MCF 10A (cell line): ENCODE results near the gene TAF4. TPM values are rescaled to one million over a fixed set of nuclear protein-coding genes. Genes with fewer than 3 reads are reported as not detected.

Source experiments
- BruUV-seq: library from RNA; stranded (reverse); fragments of 400-500 nt; replicated peaks from 2 replicates; lab custom pipeline; 2021; lab: Mats Ljungman, UMichigan
- CTCF ChIA-PET: fragments of 300-600 bp; sonication (Branson Sonifier 250); formaldehyde crosslinking; extraction: SDS; loops from one replicate; lab custom pipeline; 2021; ENCODE audit warnings: antibody characterized with exemption, inconsistent platforms; lab: Yijun Ruan, JAX
- POLR2A ChIA-PET: fragments of 300-600, 350-650 bp; sonication (Branson Sonifier 250); formaldehyde crosslinking; extraction: SDS; loops from one replicate; lab custom pipeline; 2020; ENCODE audit warnings: antibody characterized with exemption, inconsistent platforms; lab: Yijun Ruan, JAX
- DNase-seq: peaks from one replicate; pipeline ENCODE4 v3.0.0-alpha.2; 2018; ENCODE audit not compliant: unreplicated experiment
- H3K27ac Mint-ChIP-seq: one replicate; pipeline ENCODE4 v1.8.0; 2022; ENCODE audit warnings: mild to moderate bottlenecking, low read depth, mixed read lengths; ENCODE audit not compliant: unreplicated experiment
- H3K27me3 Mint-ChIP-seq: one replicate; pipeline ENCODE4 v1.8.0; 2022; ENCODE audit warnings: mixed read lengths; ENCODE audit not compliant: insufficient read depth, unreplicated experiment
- H3K36me3 Mint-ChIP-seq: one replicate; pipeline ENCODE4 v1.8.0; 2022; ENCODE audit warnings: mild to moderate bottlenecking, moderate library complexity, mixed read lengths; ENCODE audit not compliant: insufficient read depth, unreplicated experiment
- H3K4me1 Mint-ChIP-seq: one replicate; pipeline ENCODE4 v1.8.0; 2022; ENCODE audit warnings: mixed read lengths; ENCODE audit not compliant: insufficient read depth, unreplicated experiment
- H3K4me3 Mint-ChIP-seq: one replicate; pipeline ENCODE4 v1.8.0; 2022; ENCODE audit warnings: mild to moderate bottlenecking, moderate library complexity, mixed read lengths; ENCODE audit not compliant: unreplicated experiment
- H3K9me3 Mint-ChIP-seq: one replicate; pipeline ENCODE4 v1.8.0; 2022; ENCODE audit warnings: mixed read lengths; ENCODE audit not compliant: unreplicated experiment
- CTCF ChIP-seq: fragments of 200-600 bp; IDR thresholded peaks from one replicate; pipeline ENCODE4 v1.8.0; 2022; ENCODE audit warnings: antibody characterized with exemption, mild to moderate bottlenecking; ENCODE audit not compliant: unreplicated experiment
- intact Hi-C: fragments of 100-400 bp; cut with micrococcal nuclease; formaldehyde crosslinking; loops from 2 replicates; pipeline ENCODE4 v1.14.1; 2022
- total RNA-seq: library from RNA; stranded (reverse); gene quantifications from 2 replicates; pipeline ENCODE4 v1.2.3, GENCODE V29; 2022

The TAF4 gene
- total RNA-seq, 1 experiment from 2014 or later = 15.9 TPM

DNA sequence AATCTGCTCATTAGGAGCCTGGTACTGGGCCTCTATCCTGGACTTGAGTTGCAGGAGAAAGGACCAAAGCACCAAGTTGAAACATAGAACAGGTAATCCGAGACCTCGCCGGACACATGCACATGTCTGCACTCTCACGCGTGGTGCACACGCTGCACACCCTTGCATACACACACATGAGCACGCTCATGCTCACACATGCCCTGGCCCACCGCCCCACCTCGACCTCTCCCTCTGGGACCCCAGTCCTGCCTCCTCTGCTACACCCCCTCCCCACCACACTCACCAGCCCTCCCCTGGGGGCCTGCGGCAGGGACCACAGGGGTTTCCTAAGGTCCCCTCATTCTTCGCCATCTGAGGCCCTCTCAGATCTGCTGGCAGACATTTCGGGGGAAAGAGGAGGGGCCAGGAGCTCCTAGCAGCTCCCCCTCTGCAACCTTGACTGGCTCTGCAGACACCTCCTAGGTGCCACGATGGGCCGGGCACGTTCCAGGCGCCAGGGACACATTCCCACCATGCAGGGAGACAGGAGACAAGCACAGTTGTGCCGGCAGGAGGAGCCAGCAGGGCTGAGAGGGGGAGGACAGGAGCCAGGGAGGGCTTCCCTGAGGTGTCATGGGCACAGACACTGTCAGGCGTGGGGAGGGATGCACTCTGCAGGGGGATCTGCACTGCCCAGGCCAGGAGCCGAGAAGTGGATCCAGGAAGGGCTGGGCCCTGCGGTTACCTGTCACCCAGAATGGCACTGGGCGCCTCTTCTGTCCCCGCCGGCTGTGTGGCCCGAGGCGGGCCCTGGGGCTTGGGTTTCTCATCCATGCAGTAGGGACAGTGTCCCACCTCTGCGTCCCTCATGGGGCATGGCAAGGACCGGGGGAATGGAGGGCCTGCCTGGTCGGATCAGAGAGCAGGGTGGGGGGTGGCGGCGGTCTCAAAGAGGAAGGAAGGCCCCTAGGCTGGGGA is 31.0 kb upstream of the TAF4 start:
- no TSS peak for BruUV-seq
- no peak for TF ChIP-seq CTCF
- H3K4me1 Mint-ChIP-seq = no peaks in the 10 kb centered on the region
- no peaks in the 10 kb centered on the region for H3K36me3 Mint-ChIP-seq
- peaks cover 15% of the 10 kb centered on the region for H3K27me3 Mint-ChIP-seq
- peaks cover 13% of the 10 kb centered on the region for H3K9me3 Mint-ChIP-seq
- POLR2A ChIA-PET = no interaction called here
- intact Hi-C loops = no loop called here
- H3K4me3 Mint-ChIP-seq = no peak overlapping the region
- DNase-seq = no peak
- CTCF ChIA-PET = interaction anchor here (0.9 kb wide), 1 partner anchor 18 kb away, joined by 3 read pairs; no protein-coding TSS in a partner anchor
- H3K27ac Mint-ChIP-seq = no peak overlapping the region

- DNase-seq = no peak
- no TSS peak for BruUV-seq
- H3K4me1 Mint-ChIP-seq = no peaks in the 10 kb centered on the region
- intact Hi-C loops = no loop called here
- ChIA-PET CTCF (interaction anchor here (0.6 to 1.4 kb wide), 8 partner anchors 11 to 812 kb away, joined by 3 to 8 read pairs (median 4); no protein-coding TSS in a partner anchor), POLR2A (interaction anchor here (0.6 to 2.5 kb wide), 6 partner anchors 11 to 261 kb away, joined by 3 to 17 read pairs (median 4); partner anchors contain the start of gene LSM14B)
- no peaks in the 10 kb centered on the region for H3K36me3 Mint-ChIP-seq
- TF ChIP-seq CTCF = no peak
- H3K9me3 Mint-ChIP-seq = no peaks in the 10 kb centered on the region
- peaks cover 31% of the 10 kb centered on the region for H3K27me3 Mint-ChIP-seq
- no peak overlapping the region for H3K27ac Mint-ChIP-seq
- no peak overlapping the region for H3K4me3 Mint-ChIP-seq
Measured at GRCh38 chr20:62089393-62089792, 23.7 kb upstream of the TAF4 start.

DNA sequence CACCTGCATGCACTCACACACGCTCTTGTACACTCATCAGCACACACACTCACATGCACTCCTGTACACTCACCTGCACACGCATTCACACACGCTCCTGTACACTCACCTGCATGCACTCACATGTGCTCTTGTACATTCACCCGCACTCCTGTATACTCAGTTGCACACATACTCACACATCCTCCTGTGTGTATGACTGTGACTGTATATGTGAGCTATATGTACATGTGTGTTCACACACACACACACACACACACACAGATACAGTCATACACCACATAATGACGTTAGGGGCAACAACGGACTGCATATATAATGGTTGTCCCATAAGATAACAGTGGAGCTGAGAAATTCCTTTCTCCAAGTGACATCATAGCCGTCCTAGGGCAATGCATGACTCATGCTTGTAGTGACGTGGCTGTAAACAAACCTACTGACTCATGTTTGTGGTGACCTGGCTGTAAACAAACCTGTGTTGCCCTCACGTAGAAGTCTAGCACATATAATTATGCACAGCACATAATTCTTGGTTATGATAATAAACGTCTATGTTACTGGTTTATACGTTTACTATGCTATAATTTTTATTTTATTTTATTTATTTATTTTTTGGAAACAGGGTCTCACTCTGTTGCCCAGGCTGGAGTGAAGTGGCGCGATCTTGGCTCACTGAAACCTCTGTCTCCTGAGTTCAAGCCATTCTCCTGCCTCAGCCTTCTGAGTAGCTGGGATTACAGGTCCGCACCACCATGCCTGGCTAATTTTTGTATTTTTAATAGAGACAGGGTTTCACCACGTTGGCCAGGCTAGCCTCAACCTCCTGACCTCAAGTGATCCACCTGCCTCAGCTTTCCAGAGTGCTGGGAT is 22.8 kb upstream of the TAF4 start:
- POLR2A ChIA-PET = interaction anchor here (1.6 to 2.5 kb wide), 2 partner anchors 10 to 33 kb away, joined by 4 to 17 read pairs; partner anchors contain the start of gene LSM14B
- intact Hi-C loops = no loop called here

More for the DNA sequence above, 22.8 kb upstream of the TAF4 start:
- CTCF ChIA-PET = interaction anchor here (0.7 to 1.4 kb wide), 4 partner anchors 12 to 173 kb away, joined by 3 to 8 read pairs (median 4); no protein-coding TSS in a partner anchor
- peak; percentile 87 for DNase-seq
- Mint-ChIP-seq H3K9me3 (no peaks in the 10 kb centered on the region), H3K27me3 (peaks cover 31% of the 10 kb centered on the region), H3K4me1 (no peaks in the 10 kb centered on the region), H3K27ac (no peak overlapping the region), H3K36me3 (no peaks in the 10 kb centered on the region), H3K4me3 (no peak overlapping the region)
- BruUV-seq = no TSS peak
- TF ChIP-seq CTCF = no peak
